Fibroblast of lung (primary cell): ENCODE results near the gene NEGR1.

Experiments
- CTCF ChIP-seq, 2 donors: IDR thresholded peaks in 1 of 2; conservative IDR thresholded peaks in 1 of 2; 1 replicate in 1 of 2; 2 replicates in 1 of 2; pipeline ENCODE4 v1.5.1; 2011 to 2012; ENCODE audit warnings: low read length in 2 of 2, control low read depth in 1 of 2, inconsistent platforms in 1 of 2, low read depth in 1 of 2, mild to moderate bottlenecking in 1 of 2
- EZH2 ChIP-seq: IDR thresholded peaks from 2 replicates; pipeline ENCODE4 v1.5.1; 2012; ENCODE audit warnings: low read length, control low read depth, mild to moderate bottlenecking; ENCODE audit errors: missing control alignments

- TF ChIP-seq CTCF (conservative IDR thresholded peaks at IDR 0.05 in 1 of 2, IDR thresholded peaks at IDR 0.05 in 1 of 2; ENCODE audit: low read depth in 1 of 2, low read length in 2 of 2): no peak
- no peak for TF ChIP-seq EZH2
These were observed 720.6 kb downstream of the NEGR1 start for GRCh38 chr1:71561729-71562128.
